HG03521 (cell line): ENCODE results near the gene MAST4.
"Not testable (repeated sequence)": the region's sequence is repeated elsewhere in the genome, so short reads cannot be mapped to it uniquely, and the experiment has no call there.

Experiments used
- ATAC-seq: cut with Tn5 transposase; IDR thresholded peaks from one replicate; pipeline ENCODE4 v1.9.1; 2021; ENCODE audit warnings: mild to moderate bottlenecking, moderate library complexity; ENCODE audit not compliant: unreplicated experiment

Gene MAST4

DNA sequence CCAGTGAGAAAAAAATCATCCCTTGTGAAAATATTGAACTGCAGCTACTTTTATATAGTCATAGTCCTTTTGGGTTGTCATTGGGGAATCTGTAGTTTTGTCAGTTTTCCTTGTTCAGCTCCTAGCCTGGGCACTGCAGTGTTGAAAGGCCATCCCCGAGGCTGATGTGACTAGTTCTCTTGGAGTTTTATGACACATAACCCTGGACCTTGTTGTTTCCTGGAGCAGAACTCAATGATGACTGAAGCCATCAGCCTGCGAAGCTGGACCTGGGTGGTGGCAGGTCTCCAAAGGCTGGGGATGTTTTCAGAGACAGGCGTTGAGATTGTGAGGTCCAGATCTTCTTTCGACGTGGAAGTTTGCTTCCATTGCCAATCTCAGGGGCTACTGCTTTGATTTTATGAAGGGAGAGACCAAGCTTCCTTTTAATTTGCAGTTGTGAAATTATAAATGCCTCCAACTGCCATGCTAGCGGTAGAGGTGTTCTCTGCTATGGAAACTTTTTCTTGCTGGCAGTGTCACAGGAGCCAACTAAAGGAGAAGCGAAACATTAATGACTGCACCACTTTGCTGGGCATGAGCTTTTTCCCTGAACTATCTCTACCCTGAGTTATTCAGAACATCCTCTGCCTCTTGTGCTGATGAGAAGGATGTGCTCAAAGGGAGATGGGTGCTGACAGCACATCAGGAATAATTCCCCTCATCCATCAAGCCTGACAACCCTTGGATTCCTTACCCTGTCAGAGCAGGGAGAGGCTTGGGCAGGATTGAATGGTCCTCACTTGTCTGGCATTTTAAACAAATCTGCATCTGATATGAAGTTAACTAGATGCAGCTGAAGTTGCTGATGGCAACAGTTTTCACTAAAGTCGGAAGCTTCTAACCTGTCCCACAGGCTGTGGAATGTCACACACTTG lies 209.6 kb downstream of the MAST4 start:
- ATAC-seq, result no peak

- no peak for ATAC-seq
These were observed 211.6 kb downstream of the MAST4 start for GRCh38 chr5:66807743-66808142.

GRCh38 chr5:66808663-66809062 lies 212.5 kb downstream of the MAST4 start:
- no peak for ATAC-seq

- no peak for ATAC-seq
These were observed 214.0 kb downstream of the MAST4 start for GRCh38 chr5:66810151-66810550.

DNA sequence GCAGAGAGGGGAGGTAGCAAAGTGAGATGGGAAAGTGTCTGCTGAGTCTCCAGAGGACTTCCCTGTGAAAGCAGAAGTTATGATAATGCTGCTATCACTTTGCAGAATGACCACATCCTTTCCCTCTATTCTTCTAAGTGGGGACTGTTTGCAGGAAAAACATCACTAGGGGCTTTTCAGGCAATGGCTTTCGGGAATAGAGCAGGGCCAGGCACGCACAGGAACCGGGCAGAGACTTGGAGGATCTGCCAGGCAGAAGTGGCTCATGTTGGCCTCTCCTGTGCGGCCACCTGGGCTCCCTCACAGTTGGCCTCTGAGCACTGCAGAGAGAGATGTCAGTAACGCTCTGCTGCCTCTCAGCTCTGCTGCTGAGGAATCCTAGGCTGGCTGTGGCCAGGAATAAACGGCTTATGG lies 214.7 kb downstream of the MAST4 start:
- ATAC-seq, result no peak

DNA sequence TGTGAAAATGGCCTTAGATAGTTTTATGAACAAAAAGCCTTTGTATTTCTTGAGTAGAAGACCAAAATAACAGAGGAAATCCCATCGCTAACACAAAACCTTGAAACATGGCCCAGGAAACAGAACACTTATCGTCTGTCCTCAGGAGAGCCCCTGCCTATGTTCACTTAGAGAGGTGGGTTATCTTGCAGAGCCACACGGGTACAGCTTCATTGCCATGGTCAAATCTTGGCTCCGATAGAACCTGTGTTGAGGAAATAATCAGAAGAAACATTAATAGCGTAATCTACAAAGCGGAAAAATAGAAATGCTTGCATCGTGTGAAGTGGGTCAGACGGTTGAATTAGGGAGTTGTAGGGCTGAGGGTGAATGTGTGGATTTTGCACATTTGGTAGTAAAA lies 216.1 kb downstream of the MAST4 start:
- ATAC-seq, result no peak

DNA sequence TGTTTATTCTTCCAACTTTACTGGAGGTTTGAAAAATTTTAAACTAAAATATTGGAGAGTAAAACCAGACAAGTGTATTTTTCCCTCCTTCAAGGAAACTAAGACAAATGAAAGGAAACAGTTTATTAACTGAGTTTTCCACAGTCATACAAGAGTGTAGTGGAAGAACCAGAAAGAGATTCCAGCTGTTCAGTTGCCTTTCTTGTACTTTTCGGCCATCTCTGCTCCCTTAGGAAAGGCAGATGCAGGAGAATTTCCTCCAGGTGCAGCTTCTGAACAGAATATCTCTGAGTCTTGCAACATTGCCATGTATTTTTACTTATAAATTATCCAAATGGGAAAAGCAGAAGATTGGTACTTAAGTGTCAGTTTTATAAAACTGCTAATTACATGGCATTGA lies 217.1 kb downstream of the MAST4 start:
- ATAC-seq, result no peak

- ATAC-seq, result no peak
These were observed 218.2 kb downstream of the MAST4 start for GRCh38 chr5:66814146-66814991.

GRCh38 chr5:66818304-66818934 lies 222.2 kb downstream of the MAST4 start:
- ATAC-seq, result no peak

DNA sequence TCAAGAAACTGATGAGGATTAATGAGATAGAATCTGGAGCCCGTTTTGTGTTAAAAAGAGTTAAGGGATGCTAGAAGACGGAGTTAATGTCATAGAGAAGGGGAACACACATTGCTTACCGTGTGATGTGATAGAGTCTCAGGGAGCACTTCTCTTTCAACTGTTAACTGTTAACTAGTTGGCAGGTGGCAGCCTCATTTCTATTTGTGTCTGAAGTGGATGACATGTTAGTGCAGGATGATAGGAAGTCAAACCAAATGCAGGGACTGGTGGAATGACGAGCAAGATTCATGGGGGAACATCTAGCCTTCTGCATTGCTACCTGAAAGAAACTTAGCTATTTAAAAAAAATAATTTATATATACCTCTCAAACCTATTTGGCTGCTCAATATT lies 222.7 kb downstream of the MAST4 start:
- no peak for ATAC-seq

- no peak for ATAC-seq
These were observed 224.5 kb downstream of the MAST4 start for GRCh38 chr5:66820630-66821207.

GRCh38 chr5:66821688-66822429 lies 225.7 kb downstream of the MAST4 start:
- no peak for ATAC-seq

DNA sequence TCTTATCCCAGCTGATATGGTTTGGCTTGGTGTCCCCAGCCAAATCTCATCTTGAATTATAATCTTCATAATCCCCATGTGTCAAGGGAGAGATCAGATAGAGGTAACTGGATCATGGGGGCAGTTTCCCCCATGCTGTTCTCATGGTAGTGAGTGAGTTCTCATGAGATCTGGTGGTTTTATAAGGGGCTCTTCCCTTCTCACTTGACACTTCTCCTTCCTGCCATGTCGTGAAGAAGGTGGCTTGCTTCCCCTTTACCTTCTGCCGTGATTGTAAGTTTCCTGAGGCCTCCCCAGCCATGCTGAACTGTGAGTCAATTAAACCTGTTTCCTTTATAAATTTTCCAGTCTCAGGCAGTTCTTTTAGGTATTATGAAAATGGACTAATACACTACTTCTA lies 226.7 kb downstream of the MAST4 start:
- ATAC-seq, result not testable (repeated sequence)

DNA sequence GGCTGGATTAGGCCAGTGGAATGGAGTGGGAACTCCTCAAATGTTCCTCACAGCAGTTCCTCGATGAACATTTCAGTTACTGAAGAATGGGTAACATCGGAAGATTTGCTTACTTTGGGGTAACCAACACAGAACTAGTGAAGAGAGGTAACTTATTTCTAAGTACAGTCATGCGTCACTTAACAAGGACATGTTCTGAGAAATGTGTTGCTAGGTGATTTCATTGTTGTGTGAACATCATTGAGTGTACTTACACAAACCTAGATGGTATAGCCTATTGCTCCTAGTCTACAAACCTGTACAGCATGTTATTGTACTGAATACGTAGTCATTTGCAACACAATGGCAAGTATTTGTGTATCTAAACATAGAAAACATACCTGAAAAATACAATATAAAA lies 228.3 kb downstream of the MAST4 start:
- ATAC-seq, result no peak

- no peak for ATAC-seq
These were observed 230.1 kb downstream of the MAST4 start for GRCh38 chr5:66826263-66826662.

DNA sequence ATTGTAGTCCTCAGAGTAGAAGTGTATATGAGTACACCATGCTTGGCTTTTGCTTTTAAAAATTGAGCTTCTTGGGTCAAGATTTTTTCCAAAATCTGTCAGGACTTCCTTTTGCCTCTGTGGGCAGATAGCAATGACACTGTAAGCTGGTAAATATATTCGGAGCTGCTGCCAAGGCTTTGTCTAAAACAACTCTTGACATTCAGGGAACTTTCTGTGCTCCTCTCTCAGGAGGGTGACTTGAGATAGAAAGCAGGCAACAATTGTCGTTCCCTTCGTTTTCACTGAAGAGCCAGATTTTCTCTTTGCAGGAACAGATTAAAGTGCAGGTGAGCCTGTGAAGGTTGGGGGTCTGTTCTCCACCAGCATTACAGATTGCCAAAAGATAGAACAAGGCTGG lies 230.5 kb downstream of the MAST4 start:
- ATAC-seq, result no peak

- ATAC-seq, result peak; percentile 4
These were observed 231.9 kb downstream of the MAST4 start for GRCh38 chr5:66828046-66828547.

- peak; percentile 85 for ATAC-seq
These were observed 232.6 kb downstream of the MAST4 start for GRCh38 chr5:66828548-66829357.

DNA sequence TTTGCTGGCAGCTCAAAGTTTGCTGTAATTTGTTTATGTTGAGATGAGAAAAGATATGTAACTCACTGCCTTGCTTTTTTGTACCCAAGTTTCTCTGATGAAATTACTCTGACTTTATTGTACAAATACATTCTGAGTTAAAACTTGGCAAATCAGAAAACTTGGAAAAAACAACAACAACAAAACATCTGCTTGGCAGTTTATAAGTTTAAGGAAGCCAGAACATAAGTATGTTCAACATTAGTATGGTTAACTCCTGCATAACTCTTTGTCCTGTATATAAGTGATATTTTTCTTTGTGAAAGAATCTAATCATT lies 233.1 kb downstream of the MAST4 start:
- ATAC-seq, result no peak

- ATAC-seq, result no peak
These were observed 233.6 kb downstream of the MAST4 start for GRCh38 chr5:66829826-66830225.
